Activated naive CD4-positive, alpha-beta T cell (primary cell): ENCODE data around the gene SCGB2A2.

Source experiments
- DNase-seq, 4 experiments: peaks; one replicate each; lab custom pipeline; 2025; lab: John Stamatoyannopoulos, UW

SCGB2A2 gene

GRCh38 chr11:62306227-62306626, 36.3 kb downstream of the SCGB2A2 start:
- no peak for DNase-seq

- no peak for DNase-seq
Observed at GRCh38 chr11:62307950-62308349, 38.0 kb downstream of the SCGB2A2 start.

GRCh38 chr11:62309991-62310390, 40.0 kb downstream of the SCGB2A2 start:
- DNase-seq = no peak

GRCh38 chr11:62315431-62315830, 45.5 kb downstream of the SCGB2A2 start:
- DNase-seq = no peak

- no peak for DNase-seq
Observed at GRCh38 chr11:62322524-62322923, 52.6 kb downstream of the SCGB2A2 start.
